GM12873 (cell line): ENCODE results near the gene KNDC1.

Experiments
- TF ChIP-seq, protein P1 (sequence below): IDR thresholded peaks from 2 replicates; pipeline ENCODE4 v1.5.1; 2012; ENCODE audit warnings: low read depth, mild to moderate bottlenecking, moderate library complexity, low read length, control low read depth; ENCODE audit not compliant: insufficient read depth; ENCODE audit errors: missing control alignments

Gene KNDC1

DNA sequence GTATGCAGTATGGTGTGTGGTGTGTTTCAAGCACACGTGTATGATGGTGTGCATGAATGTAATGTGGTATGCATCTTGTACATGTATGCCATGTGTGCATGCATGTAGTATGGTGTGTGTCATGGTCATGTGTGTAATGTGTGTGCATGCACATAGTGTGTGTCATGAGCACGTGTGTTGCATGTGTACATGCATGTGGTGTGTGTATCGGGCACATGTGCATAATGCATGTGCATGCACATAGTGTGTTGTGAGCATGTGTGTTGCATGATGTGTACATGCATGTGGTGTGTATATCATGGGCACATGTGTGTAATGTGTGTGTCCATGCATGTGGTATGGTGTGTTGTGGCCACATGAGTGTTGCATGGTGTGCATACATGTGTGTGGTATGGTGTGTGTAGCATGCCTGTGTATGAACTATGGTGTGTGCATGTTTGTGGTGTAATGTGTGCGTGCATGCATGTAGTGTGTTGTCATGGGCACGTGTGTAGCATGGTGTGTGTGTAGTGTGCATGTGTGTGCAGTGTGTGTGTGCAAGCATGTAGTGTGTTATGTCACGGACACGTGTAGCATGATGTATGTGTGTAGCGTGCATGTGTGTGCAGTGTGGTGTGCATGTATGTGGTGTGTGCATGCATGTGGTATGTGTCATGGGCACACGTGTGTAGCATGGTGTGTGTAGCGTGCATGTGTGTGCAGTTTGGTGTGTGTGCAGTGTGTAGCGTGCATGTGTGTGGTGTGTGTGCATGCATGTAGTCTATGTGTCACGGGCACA, 17.6 kb downstream of the KNDC1 start:
- TF ChIP-seq, protein P1, sequence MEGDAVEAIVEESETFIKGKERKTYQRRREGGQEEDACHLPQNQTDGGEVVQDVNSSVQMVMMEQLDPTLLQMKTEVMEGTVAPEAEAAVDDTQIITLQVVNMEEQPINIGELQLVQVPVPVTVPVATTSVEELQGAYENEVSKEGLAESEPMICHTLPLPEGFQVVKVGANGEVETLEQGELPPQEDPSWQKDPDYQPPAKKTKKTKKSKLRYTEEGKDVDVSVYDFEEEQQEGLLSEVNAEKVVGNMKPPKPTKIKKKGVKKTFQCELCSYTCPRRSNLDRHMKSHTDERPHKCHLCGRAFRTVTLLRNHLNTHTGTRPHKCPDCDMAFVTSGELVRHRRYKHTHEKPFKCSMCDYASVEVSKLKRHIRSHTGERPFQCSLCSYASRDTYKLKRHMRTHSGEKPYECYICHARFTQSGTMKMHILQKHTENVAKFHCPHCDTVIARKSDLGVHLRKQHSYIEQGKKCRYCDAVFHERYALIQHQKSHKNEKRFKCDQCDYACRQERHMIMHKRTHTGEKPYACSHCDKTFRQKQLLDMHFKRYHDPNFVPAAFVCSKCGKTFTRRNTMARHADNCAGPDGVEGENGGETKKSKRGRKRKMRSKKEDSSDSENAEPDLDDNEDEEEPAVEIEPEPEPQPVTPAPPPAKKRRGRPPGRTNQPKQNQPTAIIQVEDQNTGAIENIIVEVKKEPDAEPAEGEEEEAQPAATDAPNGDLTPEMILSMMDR = no peak

DNA sequence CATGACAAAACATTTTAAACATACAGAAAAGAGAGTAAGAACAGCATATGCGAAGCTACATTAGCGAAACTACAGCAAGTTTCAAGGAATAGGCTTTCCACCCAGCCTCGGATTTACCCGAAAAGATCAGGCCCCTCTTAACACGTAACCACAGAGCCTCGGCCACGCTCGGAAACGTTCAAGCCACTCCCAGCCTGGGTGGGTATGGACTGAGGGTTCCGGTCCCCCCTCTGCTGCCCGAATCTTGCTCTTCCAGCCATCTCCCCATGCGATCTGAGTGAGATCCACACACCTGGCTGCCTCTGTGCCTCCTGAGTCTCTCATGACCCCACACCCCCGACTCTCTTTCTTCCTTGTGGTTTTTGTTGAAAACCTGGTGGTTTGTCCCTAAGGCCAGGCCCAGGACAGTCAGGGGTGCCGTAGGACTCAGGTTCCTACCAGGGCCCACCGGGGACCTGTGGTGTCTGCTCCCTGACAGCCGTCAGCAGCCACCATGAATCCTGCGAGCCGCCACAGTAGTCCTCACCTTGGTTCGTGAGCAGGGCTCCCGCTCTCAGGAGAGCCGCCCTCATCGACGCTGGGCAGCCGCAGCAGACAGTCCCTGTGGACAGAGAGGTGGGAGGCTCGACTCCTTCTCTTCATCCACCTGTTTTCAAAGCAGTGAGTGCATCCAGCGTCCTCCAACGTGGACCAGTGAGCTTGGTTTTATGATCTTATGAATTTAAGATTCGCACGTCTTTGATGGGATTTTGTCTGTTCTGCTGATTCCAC, 18.5 kb downstream of the KNDC1 start:
- TF ChIP-seq, protein P1 = no peak

DNA sequence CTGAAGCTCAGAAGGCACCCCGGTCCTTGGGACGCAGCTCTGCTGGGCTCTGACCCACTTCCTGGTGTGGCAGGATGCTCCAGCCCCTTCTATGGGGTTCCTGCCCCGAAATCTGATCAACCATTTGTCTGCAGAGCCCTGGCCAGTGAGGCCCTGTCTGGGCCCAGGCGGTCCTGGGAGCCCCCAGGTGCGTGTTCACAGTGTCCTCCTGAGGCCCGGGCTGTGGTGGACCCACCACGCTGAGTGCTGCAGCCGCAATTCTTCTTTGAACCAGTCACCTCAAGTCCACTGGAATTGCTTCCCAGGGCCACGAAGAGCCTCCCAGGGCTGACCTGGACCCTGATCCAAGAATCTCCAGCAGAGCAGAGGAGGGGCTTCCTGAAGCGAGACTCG, 19.1 kb downstream of the KNDC1 start:
- TF ChIP-seq, protein P1 = no peak

DNA sequence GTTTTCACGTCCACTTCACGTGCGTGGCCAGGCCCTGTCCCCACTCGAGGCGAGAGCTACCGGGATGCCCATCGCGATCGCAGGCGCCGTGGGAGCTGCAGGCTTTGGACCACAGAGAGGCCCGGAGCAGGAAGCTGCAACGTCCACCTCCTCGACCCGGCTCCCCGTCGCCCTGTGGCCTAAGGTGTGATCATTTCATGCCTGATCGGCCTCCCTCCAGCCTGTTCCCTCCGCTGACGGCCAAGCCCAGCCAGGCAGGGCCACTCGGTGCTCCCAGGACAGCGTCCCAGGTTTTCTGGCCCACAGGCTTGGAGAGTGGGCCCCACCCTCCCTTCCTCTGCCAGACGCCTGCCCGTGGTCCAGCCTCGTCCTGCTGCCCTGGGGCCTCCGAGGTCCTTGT, 19.6 kb downstream of the KNDC1 start:
- TF ChIP-seq, protein P1 = no peak

DNA sequence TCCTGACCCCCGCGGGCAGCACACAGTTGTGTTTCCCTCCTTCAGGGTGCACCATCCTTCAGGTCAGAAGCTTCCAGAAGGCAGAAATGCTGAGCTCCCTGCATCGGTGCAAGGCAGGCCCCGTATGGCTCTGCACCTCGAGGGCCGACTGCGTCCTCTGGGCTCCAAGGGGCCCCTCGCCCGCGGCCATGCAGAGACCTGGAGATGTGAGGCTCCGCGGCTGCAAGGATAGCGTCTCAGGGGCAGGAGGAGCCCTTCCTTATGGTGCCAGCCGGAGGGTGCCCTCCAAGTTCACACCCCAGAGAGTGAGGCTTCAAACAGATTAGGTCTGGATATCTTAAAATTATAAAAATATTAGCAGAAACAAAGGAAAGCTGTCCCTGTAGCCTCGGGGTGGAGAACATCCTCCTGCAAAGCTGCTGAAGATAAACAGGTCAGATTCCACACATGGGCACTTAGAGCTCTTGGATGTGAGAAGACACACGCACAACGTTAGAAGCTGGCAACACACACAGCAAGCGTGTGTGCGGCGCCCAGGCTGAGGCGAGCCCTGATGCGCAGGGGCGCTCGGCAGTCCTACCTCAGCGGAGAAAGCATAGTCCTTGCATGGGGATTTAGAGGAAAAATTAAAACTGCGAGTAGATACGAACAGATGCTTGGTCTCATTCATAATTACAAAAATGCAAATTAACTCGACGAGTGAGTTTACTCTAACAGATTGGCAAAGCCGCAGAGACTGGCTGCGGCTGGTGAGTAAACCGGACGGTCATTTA, 20.4 kb downstream of the KNDC1 start:
- TF ChIP-seq, protein P1 = no peak

DNA sequence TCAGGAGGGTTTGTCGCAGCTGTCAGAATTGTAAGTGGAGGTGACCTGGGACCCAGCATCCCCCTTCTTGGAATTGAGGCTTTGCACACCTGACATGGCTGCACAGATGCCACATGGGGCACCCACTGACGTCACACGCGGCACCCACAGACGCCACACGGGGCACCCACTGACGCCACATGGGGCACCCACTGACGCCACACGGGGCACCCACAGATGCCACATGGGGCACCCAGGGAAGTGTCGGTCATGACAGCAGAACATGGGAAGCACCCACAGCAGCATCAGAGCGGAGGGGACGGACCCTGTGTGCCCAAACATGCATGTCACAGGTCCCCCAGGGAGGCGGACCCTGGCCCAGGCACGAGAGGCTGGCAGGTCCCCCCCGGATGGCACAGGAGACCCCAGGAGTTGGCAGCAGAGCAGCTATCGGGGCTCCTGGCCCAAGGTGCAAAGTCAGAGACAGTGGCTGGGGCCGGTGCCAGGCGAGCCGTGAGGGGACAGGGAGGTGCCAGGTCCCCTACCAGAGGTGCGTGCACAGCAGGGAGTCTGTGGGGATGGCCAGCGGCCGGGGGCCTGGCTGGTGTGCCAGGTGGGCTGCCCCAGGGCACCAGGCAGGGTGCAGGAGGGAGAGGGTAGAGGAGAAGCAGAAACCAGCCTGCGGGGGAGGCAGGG, 21.1 kb downstream of the KNDC1 start:
- TF ChIP-seq, protein P1 = no peak

DNA sequence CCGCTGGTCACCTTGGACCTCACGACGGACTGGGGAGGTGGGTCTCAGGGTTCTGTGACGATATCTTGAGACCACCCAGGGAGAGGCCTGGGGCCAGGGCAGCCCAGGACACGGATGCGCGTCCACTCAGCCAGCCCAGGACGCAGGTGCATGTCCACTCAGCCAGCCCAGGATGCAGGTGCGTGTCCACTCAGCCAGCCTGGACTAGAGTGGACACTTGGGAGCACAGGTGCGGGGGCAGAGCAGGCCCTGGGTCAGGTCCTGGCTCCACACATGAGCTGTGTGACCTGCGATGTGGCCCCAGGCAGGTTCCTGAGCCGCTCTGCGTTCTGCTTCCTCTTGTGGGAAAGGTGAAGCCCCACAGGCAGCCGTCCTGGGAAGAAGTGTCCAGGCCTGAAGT, 22.2 kb downstream of the KNDC1 start:
- TF ChIP-seq, protein P1 = no peak
